ENCODE data around the gene VMO1.

Gene VMO1

DNA sequence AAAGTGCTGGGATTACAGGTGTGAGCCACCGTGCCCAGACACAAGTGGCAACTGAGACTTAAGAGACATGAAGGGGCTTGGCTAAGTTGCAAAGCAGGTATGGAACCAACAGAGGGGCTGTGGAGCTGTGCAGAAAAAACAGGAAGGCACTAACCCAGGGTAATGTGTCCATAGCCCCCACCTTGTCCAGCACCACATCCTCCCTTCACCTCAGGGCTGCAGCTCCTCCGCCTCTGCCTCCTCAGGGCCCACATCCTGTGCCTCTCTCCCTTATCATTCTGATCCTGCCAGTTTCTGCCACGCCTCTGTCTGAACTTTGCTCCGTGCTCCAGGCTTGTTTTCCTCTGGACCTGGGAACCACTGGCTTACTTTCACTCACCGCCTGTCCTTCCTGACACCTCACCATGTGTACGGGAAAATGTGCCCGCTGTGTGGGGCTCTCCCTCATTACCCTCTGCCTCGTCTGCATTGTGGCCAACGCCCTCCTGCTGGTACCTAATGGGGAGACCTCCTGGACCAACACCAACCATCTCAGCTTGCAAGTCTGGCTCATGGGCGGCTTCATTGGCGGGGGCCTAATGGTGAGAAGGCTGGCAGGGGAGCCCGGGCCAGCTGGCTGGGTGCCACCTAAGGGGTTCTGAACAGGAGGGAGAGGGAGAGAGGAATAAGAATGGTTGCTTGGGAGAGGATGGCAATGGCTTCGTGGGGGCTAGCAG is 14.5 kb downstream of the VMO1 start, which contains the start of gene TM4SF5:
Gene TM4SF5 (plus strand): TSS at position 368 of the 716 bp plus-strand sequence. CDS start 37 bp downstream, at position 405.
- TF ChIP-seq, protein P1, sequence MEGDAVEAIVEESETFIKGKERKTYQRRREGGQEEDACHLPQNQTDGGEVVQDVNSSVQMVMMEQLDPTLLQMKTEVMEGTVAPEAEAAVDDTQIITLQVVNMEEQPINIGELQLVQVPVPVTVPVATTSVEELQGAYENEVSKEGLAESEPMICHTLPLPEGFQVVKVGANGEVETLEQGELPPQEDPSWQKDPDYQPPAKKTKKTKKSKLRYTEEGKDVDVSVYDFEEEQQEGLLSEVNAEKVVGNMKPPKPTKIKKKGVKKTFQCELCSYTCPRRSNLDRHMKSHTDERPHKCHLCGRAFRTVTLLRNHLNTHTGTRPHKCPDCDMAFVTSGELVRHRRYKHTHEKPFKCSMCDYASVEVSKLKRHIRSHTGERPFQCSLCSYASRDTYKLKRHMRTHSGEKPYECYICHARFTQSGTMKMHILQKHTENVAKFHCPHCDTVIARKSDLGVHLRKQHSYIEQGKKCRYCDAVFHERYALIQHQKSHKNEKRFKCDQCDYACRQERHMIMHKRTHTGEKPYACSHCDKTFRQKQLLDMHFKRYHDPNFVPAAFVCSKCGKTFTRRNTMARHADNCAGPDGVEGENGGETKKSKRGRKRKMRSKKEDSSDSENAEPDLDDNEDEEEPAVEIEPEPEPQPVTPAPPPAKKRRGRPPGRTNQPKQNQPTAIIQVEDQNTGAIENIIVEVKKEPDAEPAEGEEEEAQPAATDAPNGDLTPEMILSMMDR (IDR thresholded peaks at IDR 0.05; ENCODE audit: unreplicated experiment in 3 of 3), result no peak
- no peaks in the 10 kb centered on the region for H3K4me1 Mint-ChIP-seq
- no peaks in the 10 kb centered on the region for H3K9me3 Mint-ChIP-seq
- no peaks in the 10 kb centered on the region for H3K36me3 Mint-ChIP-seq (ENCODE audit: low read depth)
- peaks cover 33% of the 10 kb centered on the region for H3K27me3 Mint-ChIP-seq (ENCODE audit: low read depth)
- H3K27ac Mint-ChIP-seq, result no peak within 1 kb of the TSS
- H3K4me3 Mint-ChIP-seq, result no peak within 1 kb of the TSS

GRCh38 chr17:4769628-4770027 is 16.5 kb downstream of the VMO1 start:
- no peaks in the 10 kb centered on the region for H3K36me3 Mint-ChIP-seq (ENCODE audit: low read depth)
- TF ChIP-seq, protein P1 (IDR thresholded peaks at IDR 0.05; ENCODE audit: unreplicated experiment in 3 of 3), result no peak

GRCh38 chr17:4768298-4768697 is 17.9 kb downstream of the VMO1 start:
- Mint-ChIP-seq H3K36me3 (ENCODE audit: low read depth) (no peaks in the 10 kb centered on the region), H3K9me3 (no peaks in the 10 kb centered on the region), H3K4me1 (no peaks in the 10 kb centered on the region), H3K4me3 (no peak overlapping the region), H3K27ac (no peak overlapping the region), H3K27me3 (ENCODE audit: low read depth) (peaks cover 36% of the 10 kb centered on the region)
- TF ChIP-seq, protein P1 (IDR thresholded peaks at IDR 0.05; ENCODE audit: unreplicated experiment in 3 of 3), result no peak

More at GRCh38 chr17:4769628-4770027, 16.5 kb downstream of the VMO1 start:
- Mint-ChIP-seq H3K27me3 (ENCODE audit: low read depth) (peaks cover 32% of the 10 kb centered on the region), H3K9me3 (no peaks in the 10 kb centered on the region), H3K4me3 (no peak overlapping the region), H3K27ac (no peak overlapping the region), H3K4me1 (no peaks in the 10 kb centered on the region)

GRCh38 chr17:4766723-4767122 is 19.4 kb downstream of the VMO1 start:
- no peaks in the 10 kb centered on the region for H3K36me3 Mint-ChIP-seq (ENCODE audit: low read depth)
- TF ChIP-seq, protein P1 (IDR thresholded peaks at IDR 0.05; ENCODE audit: unreplicated experiment in 3 of 3), result no peak
- no peak overlapping the region for H3K27ac Mint-ChIP-seq
- H3K27me3 Mint-ChIP-seq (ENCODE audit: low read depth), result peaks cover 28% of the 10 kb centered on the region
- H3K9me3 Mint-ChIP-seq, result no peaks in the 10 kb centered on the region
- H3K4me1 Mint-ChIP-seq, result no peaks in the 10 kb centered on the region
- H3K4me3 Mint-ChIP-seq, result no peak overlapping the region

DNA sequence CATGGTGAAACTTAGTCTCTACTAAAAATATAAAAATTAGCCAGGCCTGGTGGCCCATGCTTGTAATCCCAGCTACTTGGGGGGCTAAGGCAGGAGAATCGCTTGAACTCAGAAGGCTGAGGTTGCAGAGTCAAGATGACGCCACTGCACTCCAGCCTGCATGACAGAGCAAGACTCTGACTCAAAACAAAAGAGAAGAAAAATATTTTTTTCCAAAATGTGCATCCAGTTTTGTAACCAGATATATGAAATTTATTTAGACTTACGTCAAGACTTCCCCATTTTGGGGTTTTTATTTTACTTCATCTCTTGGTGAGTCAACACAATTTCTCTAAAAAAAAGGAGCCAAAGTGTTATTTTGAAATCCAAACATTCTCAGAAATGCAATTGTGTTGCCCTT is 20.0 kb downstream of the VMO1 start:
- Mint-ChIP-seq H3K27ac (no peak overlapping the region), H3K4me1 (no peaks in the 10 kb centered on the region), H3K27me3 (ENCODE audit: low read depth) (peaks cover 24% of the 10 kb centered on the region), H3K9me3 (no peaks in the 10 kb centered on the region), H3K36me3 (ENCODE audit: low read depth) (no peaks in the 10 kb centered on the region), H3K4me3 (no peak overlapping the region)
- TF ChIP-seq, protein P1 (IDR thresholded peaks at IDR 0.05; ENCODE audit: unreplicated experiment in 3 of 3), result no peak

GRCh38 chr17:4764595-4764994 is 21.6 kb downstream of the VMO1 start:
- H3K27me3 Mint-ChIP-seq (ENCODE audit: low read depth), result peaks cover 22% of the 10 kb centered on the region
- H3K36me3 Mint-ChIP-seq (ENCODE audit: low read depth), result no peaks in the 10 kb centered on the region
- H3K4me1 Mint-ChIP-seq, result no peaks in the 10 kb centered on the region
- H3K4me3 Mint-ChIP-seq, result no peak overlapping the region
- H3K9me3 Mint-ChIP-seq, result no peaks in the 10 kb centered on the region
- H3K27ac Mint-ChIP-seq, result no peak overlapping the region
- TF ChIP-seq, protein P1 (IDR thresholded peaks at IDR 0.05; ENCODE audit: unreplicated experiment in 3 of 3), result no peak

All from nephron (organoid).